Left lung (tissue), 10 donors: ENCODE data around the gene MORC2. TPM values are rescaled to one million over a fixed set of nuclear protein-coding genes. Genes with fewer than 3 reads are reported as not detected.

Experiments used
- ATAC-seq: fragments of 200-7000 bp; cut with Tn5 transposase; one replicate; pipeline ENCODE4 v1.9.1; 2020; ENCODE audit warnings: moderate library complexity
- DNase-seq, 4 donors: peaks; one replicate each; pipeline ENCODE4 v3.0.0-alpha.2; 2013 to 2020
- H3K27ac ChIP-seq, 2 donors: fragments of 200-600 bp; sonication (generic) in 1 of 2; one replicate each; pipeline versions ENCODE4 v1.5.0 to v1.8.0; 2020 to 2021
- H3K27me3 ChIP-seq, 2 donors: fragments of 200-600 bp; sonication (generic) in 1 of 2; one replicate each; pipeline versions ENCODE4 v1.5.0 to v1.8.0; 2020 to 2021
- H3K36me3 ChIP-seq, 2 donors: fragments of 200-600 bp; sonication (generic) in 1 of 2; one replicate each; pipeline versions ENCODE4 v1.5.0 to v1.8.0; 2020 to 2021
- H3K4me1 ChIP-seq, 2 donors: fragments of 200-600 bp; one replicate each; pipeline ENCODE4 v1.8.0; 2021
- H3K4me3 ChIP-seq, 2 donors: fragments of 200-600 bp; sonication (generic) in 1 of 2; one replicate each; pipeline versions ENCODE4 v1.5.0 to v1.8.0; 2020 to 2021; ENCODE audit warnings: mild to moderate bottlenecking in 1 of 2
- H3K9me3 ChIP-seq, 2 donors: fragments of 200-600 bp; sonication (generic) in 1 of 2; one replicate each; pipeline versions ENCODE4 v1.5.0 to v1.8.0; 2020 to 2021
- intact Hi-C, 2 donors: fragments of 100-400 bp; cut with DNase I; formaldehyde crosslinking; loops; one replicate each; pipeline versions ENCODE4 v1.11.2 to v1.14.2; 2022
- polyA plus RNA-seq, 6 donors: library from polyadenylated mRNA; unstranded; fragments of 120-200 nt; gene quantifications; one replicate each; pipeline ENCODE4 v1.2.1, GENCODE V29; 2013; ENCODE audit not compliant: insufficient read length in 6 of 6
- total RNA-seq, 2 donors: library from RNA; stranded (reverse); fragmentation: NEBNext Ultra II Directional; extraction: Animal tissue kit (Norgen Biotek cat#: 25700); gene quantifications; one replicate each; pipeline ENCODE4 v1.2.1, GENCODE V29; 2021
- TF ChIP-seq, protein P1 (sequence below), 2 donors: fragments of 200-600 bp; sonication (generic) in 1 of 2; IDR thresholded peaks; one replicate each; pipeline versions ENCODE4 v1.5.0 to v1.8.0; 2021; ENCODE audit warnings: antibody characterized with exemption in 2 of 2
- donor health status: DM: no; HTN: yes; CAD: no.
- donor health status: DM: no; HTN: no; CAD: no.

The MORC2 gene
- total and polyA plus RNA-seq, 8 donors: 24.7 to 37.2 (median 34.4) TPM

DNA sequence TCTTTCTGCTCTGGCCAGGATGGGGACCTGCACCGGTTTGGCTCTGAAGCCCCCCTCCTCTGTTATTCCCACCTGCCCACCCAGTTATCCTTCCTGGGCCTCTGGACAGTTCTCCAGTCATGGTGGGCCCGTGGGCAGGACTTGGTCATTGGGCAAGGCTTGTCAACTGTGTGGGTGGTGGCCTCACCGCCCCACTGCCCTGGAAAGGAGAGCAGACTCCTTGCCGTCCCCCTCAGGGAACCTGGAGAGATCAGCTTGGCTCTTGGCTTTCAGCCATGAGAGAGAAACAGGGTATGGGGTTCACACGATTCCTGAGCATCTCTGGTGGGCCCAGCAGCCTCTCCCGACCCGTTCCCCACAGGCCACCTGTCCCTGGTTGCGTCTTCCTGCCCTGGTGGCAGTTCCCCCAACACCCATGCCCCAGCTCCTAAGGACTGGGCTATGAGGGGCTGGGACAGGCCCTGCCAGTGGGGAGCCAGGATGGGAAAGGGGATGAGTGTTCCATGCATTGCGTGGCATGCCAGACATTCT is 92.3 kb downstream of the MORC2 start:
- H3K4me3 ChIP-seq: no peak overlapping the region
- no peak overlapping the region for H3K27ac ChIP-seq
- no peaks in the 10 kb centered on the region for H3K4me1 ChIP-seq
- H3K9me3 ChIP-seq: no peaks in the 10 kb centered on the region
- intact Hi-C loops: no loop called here
- ATAC-seq (no peak), DNase-seq (peak in 2 of 4 donors; percentile 21 to 39)
- TF ChIP-seq, protein P1, sequence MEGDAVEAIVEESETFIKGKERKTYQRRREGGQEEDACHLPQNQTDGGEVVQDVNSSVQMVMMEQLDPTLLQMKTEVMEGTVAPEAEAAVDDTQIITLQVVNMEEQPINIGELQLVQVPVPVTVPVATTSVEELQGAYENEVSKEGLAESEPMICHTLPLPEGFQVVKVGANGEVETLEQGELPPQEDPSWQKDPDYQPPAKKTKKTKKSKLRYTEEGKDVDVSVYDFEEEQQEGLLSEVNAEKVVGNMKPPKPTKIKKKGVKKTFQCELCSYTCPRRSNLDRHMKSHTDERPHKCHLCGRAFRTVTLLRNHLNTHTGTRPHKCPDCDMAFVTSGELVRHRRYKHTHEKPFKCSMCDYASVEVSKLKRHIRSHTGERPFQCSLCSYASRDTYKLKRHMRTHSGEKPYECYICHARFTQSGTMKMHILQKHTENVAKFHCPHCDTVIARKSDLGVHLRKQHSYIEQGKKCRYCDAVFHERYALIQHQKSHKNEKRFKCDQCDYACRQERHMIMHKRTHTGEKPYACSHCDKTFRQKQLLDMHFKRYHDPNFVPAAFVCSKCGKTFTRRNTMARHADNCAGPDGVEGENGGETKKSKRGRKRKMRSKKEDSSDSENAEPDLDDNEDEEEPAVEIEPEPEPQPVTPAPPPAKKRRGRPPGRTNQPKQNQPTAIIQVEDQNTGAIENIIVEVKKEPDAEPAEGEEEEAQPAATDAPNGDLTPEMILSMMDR (IDR thresholded peaks at IDR 0.05): no peak
- no peaks in the 10 kb centered on the region for H3K27me3 ChIP-seq
- H3K36me3 ChIP-seq: no peaks in the 10 kb centered on the region

DNA sequence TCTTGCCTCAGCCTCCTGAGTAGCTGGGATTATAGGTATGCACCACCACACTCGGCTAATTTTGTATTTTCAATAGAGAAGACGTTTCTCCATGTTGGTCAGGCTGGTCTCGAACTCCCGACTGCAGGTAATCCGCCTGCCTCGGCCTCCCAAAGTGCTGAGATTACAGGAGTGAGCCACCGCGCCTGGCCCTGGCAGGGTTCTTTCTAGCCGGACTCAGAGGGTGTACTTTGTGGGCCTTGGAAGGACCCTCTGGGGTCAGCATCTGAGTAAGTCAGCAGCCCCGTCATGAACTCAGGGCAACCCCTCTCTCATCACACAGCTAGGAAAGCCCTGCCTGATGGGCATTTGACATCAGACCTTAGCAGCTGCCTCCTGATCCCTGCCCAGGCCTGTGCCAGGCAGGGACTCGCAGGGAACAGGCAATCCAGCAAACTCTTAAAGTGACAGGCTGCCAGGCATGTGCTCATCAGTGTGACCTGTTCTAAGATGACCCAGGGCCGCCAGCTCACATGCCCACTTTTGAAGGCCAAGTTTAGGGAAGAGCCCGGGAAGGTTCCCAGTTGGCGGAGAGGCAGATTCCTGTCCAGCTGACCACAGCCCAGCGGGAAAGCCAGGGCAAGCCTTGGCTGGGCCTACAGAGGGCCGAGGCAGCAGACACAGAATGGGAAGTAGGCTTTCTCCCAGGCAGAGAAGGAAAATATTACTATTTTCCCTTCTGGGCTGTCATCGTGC is 92.9 kb downstream of the MORC2 start:
- no peaks in the 10 kb centered on the region for H3K4me1 ChIP-seq
- TF ChIP-seq, protein P1 (IDR thresholded peaks at IDR 0.05): no peak
- no peaks in the 10 kb centered on the region for H3K9me3 ChIP-seq
- no peak overlapping the region for H3K27ac ChIP-seq
- DNase-seq (peak in 2 of 4 donors; percentile 19 to 43), ATAC-seq (no peak)
- H3K27me3 ChIP-seq: no peaks in the 10 kb centered on the region
- H3K36me3 ChIP-seq: no peaks in the 10 kb centered on the region
- no peak overlapping the region for H3K4me3 ChIP-seq
- intact Hi-C loops: no loop called here

Other genes starting within 250 kb of the MORC2 start
- gene TUG1, start 491 bp upstream of the MORC2 start, total RNA-seq: 10 to 100 TPM; 56.4 to 78.0 TPM
- gene TUG1, start 491 bp upstream of the MORC2 start, polyA plus RNA-seq: 100 to 1,000 TPM; 223 to 251 (median 234) TPM
- 10 to 100 TPM; 86.4 to 99.7 TPM for gene SMTN, start 112.5 kb upstream of the MORC2 start, total RNA-seq
- gene SMTN, start 112.5 kb upstream of the MORC2 start, polyA plus RNA-seq: 10 to 100 TPM; 71.0 to 98.7 (median 82.1) TPM
- 100 to 1,000 TPM in 1 of 2 donors, 10 to 100 TPM in 1; 80.0 to 115 TPM for gene SELENOM, start 138.8 kb upstream of the MORC2 start, total RNA-seq
- 10 to 100 TPM in 3 of 6 donors, 1 to 10 TPM in 3; 7.8 to 19.8 (median 11.0) TPM for gene SELENOM, start 138.8 kb upstream of the MORC2 start, polyA plus RNA-seq
- gene INPP5J, start 154.2 kb upstream of the MORC2 start, total RNA-seq: 1 to 10 TPM; 3.8 to 4.0 TPM
- gene INPP5J, start 154.2 kb upstream of the MORC2 start, polyA plus RNA-seq: 1 to 10 TPM; 2.1 to 4.1 (median 2.7) TPM
- 1 to 10 TPM; 4.3 to 9.9 TPM for gene PLA2G3, start 171.7 kb upstream of the MORC2 start, total RNA-seq
- gene PLA2G3, start 171.7 kb upstream of the MORC2 start, polyA plus RNA-seq: under 1 TPM in 5 of 6 donors, not detected in 1; 0.06 to 0.23 (median 0.14) TPM
- gene RNF185, start 191.4 kb upstream of the MORC2 start, total RNA-seq: 10 to 100 TPM; 28.2 to 34.3 TPM
- gene RNF185, start 191.4 kb upstream of the MORC2 start, polyA plus RNA-seq: 10 to 100 TPM; 35.9 to 38.8 (median 38.3) TPM
- 10 to 100 TPM; 68.7 to 87.6 TPM for gene LIMK2, start 243.5 kb upstream of the MORC2 start, total RNA-seq
- 10 to 100 TPM; 47.4 to 58.7 (median 52.0) TPM for gene LIMK2, start 243.5 kb upstream of the MORC2 start, polyA plus RNA-seq